ENCODE results near the gene MPHOSPH6.
"Not testable (repeated sequence)": the region's sequence is repeated elsewhere in the genome, so short reads cannot be mapped to it uniquely, and the experiment has no call there.

The MPHOSPH6 gene

DNA sequence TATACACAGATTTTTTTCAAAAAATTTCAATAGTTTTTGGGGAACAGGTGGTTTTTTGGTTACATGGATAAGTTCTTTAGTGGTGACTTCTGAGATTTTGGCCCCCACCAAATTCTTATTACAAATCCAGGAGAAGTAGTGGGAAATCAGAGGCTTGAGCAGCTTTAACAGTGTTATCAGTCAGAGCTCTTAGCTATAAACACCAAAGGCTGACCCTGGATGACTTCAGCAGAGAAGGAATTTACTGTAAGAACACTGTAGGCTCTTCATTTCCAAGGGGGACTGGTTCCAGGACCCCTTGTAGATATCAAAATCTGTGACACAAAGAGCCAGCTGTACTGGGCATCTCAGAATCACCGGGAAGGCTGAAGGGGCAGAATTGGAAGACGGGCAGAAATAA, 17.8 kb downstream of the MPHOSPH6 start:
- TF ChIP-seq, protein P1, sequence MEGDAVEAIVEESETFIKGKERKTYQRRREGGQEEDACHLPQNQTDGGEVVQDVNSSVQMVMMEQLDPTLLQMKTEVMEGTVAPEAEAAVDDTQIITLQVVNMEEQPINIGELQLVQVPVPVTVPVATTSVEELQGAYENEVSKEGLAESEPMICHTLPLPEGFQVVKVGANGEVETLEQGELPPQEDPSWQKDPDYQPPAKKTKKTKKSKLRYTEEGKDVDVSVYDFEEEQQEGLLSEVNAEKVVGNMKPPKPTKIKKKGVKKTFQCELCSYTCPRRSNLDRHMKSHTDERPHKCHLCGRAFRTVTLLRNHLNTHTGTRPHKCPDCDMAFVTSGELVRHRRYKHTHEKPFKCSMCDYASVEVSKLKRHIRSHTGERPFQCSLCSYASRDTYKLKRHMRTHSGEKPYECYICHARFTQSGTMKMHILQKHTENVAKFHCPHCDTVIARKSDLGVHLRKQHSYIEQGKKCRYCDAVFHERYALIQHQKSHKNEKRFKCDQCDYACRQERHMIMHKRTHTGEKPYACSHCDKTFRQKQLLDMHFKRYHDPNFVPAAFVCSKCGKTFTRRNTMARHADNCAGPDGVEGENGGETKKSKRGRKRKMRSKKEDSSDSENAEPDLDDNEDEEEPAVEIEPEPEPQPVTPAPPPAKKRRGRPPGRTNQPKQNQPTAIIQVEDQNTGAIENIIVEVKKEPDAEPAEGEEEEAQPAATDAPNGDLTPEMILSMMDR (IDR thresholded peaks at IDR 0.05; ENCODE audit: low read depth, low read length) = no peak

DNA sequence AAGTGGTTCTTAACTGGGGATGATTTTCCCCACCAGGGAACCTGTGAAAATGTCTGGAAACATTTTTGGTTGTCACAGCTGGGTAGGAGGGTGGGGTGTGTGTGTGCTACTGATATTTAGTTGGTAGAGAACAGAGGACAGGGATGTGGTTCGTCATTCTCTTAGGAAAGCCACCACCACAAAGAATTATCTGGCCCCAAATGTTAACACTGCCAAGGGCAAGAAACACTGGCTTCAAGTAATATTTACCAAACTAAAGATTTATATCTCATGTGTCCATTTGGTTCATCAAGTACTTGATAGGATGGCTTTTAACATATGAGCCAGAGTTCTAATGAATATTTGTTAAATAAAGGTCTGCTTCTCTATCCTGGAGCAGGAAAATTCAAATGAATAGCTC, 19.5 kb downstream of the MPHOSPH6 start:
- no peak for DNase-seq (ENCODE audit: extremely low read depth, low read depth)
- TF ChIP-seq, protein P1 (IDR thresholded peaks at IDR 0.05; ENCODE audit: low read depth, low read length) = no peak

More for the DNA sequence above, 17.8 kb downstream of the MPHOSPH6 start:
- DNase-seq (ENCODE audit: extremely low read depth, low read depth) = no peak

DNA sequence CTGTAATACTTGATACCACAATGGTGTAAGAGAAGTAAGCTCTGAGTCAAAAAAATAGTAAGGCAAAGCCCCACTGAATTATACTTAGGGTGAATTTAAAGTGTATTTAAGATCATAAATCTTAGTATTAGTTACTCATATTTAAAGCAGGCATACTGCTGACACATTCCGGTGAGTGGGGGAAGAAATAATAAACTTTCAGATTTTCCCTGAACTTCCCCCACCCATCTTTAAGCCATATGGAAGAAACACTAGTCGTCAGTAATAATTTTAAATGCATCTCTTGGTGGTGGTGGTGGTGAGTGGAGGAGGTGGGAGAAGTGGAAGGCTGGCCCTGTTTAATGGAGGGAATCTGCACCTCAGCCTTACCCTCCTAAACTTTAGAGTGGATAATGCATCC, 20.5 kb downstream of the MPHOSPH6 start:
- TF ChIP-seq, protein P1 (IDR thresholded peaks at IDR 0.05; ENCODE audit: low read depth, low read length) = no peak
- DNase-seq (ENCODE audit: extremely low read depth, low read depth) = no peak

DNA sequence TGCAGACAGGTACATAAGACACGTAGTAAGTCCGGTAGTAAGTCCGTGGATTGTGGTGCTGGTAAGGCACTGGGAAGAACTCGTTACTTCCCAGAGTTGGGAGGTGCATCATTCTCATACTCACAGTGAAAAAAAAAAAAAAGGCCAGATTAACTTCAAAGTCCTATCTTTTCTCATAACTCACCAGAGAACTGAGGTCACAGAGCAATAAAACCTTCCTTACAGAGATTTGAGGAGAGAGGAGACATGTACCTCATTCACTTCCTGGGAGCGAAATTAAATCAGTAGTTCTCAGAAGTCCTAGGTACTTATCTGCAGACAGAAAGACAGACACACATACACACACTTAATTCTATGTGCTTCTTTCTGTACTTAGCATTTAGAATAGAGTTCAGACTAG, 22.5 kb downstream of the MPHOSPH6 start:
- DNase-seq (ENCODE audit: extremely low read depth, low read depth) = no peak
- TF ChIP-seq, protein P1 (IDR thresholded peaks at IDR 0.05; ENCODE audit: low read depth, low read length) = no peak

DNA sequence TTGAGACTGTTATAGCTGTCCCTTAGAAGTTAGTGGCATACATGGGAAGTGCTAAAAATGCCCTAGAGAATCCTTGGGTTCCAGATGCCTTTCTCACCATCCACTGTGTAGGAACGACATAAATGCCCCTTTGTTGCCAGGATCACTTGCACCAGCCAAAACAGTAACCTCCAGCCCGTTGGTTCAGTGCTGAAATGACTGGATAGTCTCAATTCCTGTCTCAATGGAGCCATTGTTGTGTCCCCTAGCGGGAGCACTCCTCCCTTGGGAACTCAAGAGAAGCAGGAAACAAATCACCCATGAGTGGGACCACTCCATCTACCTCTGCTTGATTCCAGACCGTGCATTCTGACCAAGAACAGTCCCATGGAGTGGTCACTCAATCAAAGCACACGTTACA, 23.1 kb downstream of the MPHOSPH6 start:
- no peak for DNase-seq (ENCODE audit: extremely low read depth, low read depth)
- TF ChIP-seq, protein P1 (IDR thresholded peaks at IDR 0.05; ENCODE audit: low read depth, low read length) = no peak

DNA sequence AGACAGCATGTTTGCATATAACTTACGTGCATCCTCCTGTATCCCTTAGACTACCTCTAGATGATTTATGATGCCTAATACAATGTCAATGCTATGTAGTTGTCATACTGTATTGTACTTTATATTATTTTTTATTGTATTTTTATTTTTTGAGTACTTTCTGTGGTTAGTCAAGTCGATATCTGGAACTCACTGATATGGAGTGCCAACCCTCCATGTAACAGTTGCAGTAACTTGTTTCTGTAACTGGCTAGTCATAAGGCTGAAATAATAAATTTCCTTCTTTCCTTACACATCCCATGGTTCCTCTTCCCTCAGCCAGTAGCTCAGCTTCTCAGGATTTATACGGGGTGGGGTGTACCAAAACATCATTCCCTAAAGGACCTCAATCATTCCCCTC, 23.5 kb downstream of the MPHOSPH6 start:
- no peak for DNase-seq (ENCODE audit: extremely low read depth, low read depth)

DNA sequence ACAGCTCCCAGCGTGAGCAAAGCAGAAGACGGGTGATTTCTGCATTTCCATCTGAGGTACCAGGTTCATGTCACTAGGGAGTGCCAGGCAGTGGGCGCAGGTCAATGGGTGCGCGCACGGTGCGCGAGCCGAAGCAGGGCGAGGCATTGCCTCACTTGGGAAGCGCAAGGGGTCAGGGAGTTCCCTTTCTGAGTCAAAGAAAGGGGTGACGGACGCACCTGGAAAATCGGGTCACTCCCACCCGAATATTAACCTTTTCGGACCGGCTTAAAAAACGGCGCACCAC, 30.8 kb downstream of the MPHOSPH6 start:
- not testable (repeated sequence) for DNase-seq (ENCODE audit: extremely low read depth, low read depth)

More for the DNA sequence above, 23.5 kb downstream of the MPHOSPH6 start:
- TF ChIP-seq, protein P1 (IDR thresholded peaks at IDR 0.05; ENCODE audit: low read depth, low read length) = no peak

DNA sequence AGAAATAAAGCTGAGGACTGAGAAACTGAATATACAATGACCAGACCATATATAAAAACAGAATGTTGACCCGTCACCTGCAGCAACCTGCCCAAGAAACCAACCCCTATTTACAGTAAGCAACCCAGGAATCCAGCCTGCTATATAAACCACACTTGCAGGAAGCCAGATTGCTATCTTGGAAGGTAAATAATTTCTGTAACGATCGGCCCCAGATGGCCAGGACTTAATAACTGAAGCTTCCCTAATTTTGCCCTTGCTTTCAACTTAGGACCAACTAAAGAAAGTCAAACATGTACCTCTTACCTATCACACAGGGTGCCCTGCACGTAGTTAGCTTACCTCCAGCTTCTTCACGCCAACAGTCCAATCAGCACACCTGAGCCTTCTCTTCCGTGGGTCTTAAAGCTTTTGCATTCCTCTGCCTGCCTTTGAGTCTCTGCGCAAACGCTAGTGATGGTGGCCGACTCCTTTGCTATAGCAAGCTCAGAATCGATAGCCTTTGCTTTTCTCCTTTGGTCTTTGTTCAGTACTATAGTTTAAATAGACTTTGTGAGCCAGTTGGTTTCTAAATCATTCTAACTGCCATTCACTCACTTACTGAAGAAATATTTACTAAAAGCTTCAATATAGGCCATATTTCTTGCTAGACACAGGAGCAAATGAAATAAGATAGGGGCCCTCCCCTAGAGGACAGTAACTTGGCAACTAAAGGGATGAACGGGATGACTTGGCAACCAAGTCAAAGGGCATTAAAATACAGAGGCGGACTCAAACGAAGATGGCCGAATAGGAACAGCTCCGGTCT, 31.3 kb downstream of the MPHOSPH6 start:
- DNase-seq (ENCODE audit: extremely low read depth, low read depth) = no peak
- TF ChIP-seq, protein P1 (IDR thresholded peaks at IDR 0.05; ENCODE audit: low read depth, low read length) = no peak
